Erythroblast (primary cell): Measurements from ENCODE around the gene PPCDC.

ENCODE experiments used
- DNase-seq, 2 experiments: peaks; one replicate each; lab custom pipeline; 2025; lab: John Stamatoyannopoulos, UW
- GATA1 ChIP-seq: IDR thresholded peaks from 2 replicates; pipeline ENCODE4 v1.6.1; 2011; ENCODE audit warnings: low read depth, mild to moderate bottlenecking, control low read depth, low read length, moderate library complexity
- POLR2A ChIP-seq: IDR thresholded peaks from 2 replicates; pipeline ENCODE4 v1.6.1; 2011; ENCODE audit warnings: mild to moderate bottlenecking, low read length

Gene PPCDC

DNA sequence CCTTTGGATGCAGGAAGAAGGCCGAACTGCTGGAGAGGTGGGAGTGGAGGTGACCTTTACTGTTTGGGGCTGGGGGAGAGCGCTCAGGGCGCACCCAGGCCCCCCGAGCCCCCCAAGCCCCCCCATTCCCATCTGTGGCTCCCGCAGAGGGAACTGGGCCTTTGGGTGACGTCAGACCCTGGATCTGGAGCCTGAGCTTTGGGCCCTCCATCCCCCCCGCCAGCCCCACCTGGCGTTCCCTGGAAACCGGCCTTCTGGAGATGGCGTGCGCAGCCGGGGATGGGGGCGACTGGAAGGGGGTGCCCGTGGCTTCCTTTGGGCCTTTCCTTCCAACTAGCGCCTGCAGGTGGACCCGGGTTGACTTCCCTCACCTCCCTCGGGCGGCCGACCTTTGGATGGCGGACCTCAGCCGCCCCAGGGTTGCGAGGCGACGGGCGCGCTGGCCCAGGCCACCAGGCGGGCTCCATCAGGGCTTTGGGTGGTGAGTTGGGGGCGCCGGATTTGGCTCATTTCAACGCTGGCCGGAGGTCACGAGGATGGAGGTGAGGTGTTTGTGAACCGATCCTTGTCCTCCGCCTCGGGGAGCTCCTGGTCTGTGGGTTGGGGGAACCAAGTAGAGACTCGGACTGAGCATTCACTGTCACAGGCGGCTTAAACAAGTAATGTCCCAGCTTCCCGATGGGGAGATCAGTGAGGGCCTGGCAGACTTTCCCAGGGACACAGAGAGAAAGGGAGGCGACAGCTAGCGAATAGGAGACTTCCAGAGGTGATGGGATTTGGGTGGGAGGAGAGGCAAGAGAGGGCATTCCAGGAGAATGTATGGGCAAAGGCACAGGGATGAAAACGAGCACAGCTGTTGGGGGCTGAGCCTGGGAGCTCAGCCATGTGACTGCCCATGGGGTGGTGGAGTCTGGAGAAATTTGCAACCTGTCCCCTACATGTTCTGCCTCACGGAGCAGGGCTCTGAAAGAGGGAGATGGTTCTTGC, 27.3 kb upstream of the PPCDC start:
- no peak for TF ChIP-seq GATA1
- no peak for DNase-seq

DNA sequence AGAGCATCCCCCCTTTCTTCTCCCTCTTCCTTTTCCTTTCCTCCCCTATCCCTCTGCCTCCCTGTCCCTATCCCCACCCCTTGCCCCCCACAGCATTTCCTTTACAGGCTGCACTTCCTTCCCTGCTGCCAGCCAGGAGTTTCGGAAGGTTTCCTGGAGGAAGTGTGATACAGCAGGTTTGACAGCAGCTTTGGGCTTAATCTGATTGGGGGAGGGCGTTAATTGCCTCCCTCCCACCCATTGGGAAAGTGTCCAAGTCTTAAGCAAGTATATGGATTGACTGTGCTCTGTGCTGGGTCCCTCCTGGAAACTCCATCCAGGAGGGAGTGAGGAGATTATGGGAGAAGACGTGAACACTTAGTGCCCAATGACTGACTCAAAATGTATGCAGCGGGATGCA, 26.2 kb upstream of the PPCDC start:
- TF ChIP-seq GATA1, result no peak
- no peak for TF ChIP-seq POLR2A
- no peak for DNase-seq

- no peak for TF ChIP-seq GATA1
- no peak for TF ChIP-seq POLR2A
- no peak for DNase-seq
Observed at GRCh38 chr15:74997543-74997942, 25.8 kb upstream of the PPCDC start.

- no peak for TF ChIP-seq POLR2A
- no peak for TF ChIP-seq GATA1
- DNase-seq, result no peak
Observed at GRCh38 chr15:75001310-75001709, 22.1 kb upstream of the PPCDC start.

DNA sequence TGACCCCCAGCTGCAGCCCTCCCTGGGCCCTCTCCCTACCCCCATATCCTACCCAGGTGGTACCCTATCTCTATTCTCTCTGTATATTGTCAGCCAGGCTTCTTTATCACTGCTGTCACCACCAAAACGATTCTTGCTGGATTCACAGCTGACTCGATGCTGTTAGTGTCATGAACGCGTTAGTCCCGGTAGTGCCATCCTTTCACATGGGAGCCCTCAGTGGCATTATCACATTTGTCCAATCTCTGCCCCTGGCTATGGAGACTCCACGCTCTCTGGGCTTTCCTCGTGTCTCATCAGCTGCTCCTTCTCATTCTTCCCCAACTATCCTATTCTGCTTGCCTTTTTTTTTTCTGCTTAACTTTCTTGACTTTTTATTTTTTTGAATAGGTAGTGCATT, 21.0 kb upstream of the PPCDC start:
- TF ChIP-seq POLR2A (no peak), GATA1 (no peak)
- no peak for DNase-seq

DNA sequence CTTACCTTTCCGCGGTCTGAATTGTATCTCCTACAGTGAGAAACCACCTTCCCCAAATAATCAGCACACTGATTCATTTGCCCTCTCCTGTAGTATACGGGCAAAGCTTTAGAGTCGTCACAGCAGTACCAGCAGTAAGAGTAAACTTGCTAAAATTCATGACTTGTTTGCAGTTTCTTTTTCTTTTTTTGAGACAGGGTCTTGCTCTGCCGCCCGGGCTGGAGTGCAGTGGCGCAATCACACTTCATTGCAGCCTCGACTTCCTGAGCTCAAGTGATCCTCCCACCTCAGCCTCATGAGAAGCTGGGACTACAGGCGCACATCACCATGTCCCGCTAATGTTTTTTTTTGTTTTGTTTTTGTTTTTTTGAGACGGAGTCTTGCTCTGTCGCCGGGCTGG, 16.2 kb upstream of the PPCDC start:
- DNase-seq, result no peak
- no peak for TF ChIP-seq GATA1
- no peak for TF ChIP-seq POLR2A

- DNase-seq, result no peak
- no peak for TF ChIP-seq GATA1
- no peak for TF ChIP-seq POLR2A
Observed at GRCh38 chr15:75008221-75008625, 15.2 kb upstream of the PPCDC start.

DNA sequence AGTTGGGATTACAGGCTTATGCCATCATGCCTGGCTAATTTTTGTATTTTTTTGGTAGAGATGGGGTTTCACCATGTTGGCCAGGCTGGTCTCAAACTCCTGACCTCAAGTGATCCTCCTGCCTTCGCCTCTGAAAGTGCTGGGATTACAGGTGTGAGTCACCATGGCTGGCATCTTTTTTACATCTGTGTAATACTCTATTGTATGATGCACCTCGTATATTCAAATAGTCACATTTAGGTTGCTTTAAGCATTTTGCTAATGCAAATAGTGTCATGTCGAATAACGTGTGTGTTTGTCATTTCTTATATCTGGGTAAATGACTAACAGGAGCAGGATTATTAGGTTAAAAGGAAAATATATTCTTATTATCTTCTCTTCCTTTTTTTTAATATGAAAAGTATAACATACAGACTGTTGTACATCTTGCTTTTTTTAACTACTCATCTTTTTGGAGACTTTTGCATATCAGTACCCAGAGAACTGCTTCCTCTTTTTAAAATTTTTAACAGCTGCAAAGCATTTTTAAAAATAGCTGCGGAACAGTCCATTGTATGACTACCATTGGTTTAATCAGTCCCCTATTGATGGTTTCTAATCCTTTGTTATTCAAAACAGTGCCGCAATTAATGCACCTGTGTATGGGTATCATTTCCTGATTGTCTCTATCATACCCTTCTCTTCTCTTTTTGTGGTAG, 14.6 kb upstream of the PPCDC start:
- no peak for TF ChIP-seq POLR2A
- no peak for TF ChIP-seq GATA1
- no peak for DNase-seq

GRCh38 chr15:75016431-75016830, 7.0 kb upstream of the PPCDC start:
- no peak for TF ChIP-seq POLR2A
- TF ChIP-seq GATA1, result no peak
- DNase-seq, result no peak

DNA sequence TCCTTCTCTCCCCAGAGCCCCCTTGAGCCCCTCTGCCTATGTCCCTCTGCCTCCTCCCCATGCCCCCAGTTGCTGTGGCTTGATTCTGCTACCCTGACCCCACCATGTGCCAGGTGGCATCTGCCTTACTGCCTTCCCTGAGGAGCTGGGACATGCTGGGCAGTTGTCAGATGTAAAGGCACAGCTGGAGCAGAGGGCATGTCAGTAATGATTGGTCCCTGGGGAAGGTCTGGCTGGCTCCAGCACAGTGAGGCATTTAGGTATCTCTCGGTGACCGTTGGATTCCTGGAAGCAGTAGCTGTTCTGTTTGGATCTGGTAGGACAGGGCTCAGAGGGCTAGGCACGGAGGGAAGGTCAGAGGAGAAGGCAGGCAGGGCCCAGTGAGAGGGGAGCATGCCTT, 3.5 kb upstream of the PPCDC start:
- DNase-seq, result no peak
- no peak for TF ChIP-seq GATA1
- TF ChIP-seq POLR2A, result no peak

DNA sequence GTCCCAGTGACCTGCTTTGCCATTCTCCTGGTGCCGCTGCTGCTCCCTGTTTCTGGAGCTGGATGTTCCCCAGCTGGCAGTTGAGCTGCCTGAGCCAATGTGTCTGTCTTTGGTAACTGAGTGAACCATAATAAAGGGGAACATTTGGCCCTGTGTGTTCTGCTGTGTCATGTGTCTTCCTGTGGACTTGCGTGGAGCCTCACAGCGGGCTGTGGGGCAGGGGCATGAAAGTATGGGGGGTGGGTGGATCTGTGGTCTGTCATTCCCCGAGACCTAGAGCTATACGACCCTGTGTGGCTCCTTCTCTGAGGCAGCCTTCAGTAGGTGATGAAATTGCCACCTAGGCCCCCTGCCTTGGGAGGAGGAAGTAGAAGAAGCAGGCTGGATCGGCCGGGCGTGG, 2.0 kb upstream of the PPCDC start:
- TF ChIP-seq POLR2A (no peak), GATA1 (no peak)
- no peak for DNase-seq

GRCh38 chr15:75022783-75023180, 608 bp upstream of the PPCDC start:
- DNase-seq, result peak; percentile 74 to 84
- TF ChIP-seq POLR2A, result no peak

DNA sequence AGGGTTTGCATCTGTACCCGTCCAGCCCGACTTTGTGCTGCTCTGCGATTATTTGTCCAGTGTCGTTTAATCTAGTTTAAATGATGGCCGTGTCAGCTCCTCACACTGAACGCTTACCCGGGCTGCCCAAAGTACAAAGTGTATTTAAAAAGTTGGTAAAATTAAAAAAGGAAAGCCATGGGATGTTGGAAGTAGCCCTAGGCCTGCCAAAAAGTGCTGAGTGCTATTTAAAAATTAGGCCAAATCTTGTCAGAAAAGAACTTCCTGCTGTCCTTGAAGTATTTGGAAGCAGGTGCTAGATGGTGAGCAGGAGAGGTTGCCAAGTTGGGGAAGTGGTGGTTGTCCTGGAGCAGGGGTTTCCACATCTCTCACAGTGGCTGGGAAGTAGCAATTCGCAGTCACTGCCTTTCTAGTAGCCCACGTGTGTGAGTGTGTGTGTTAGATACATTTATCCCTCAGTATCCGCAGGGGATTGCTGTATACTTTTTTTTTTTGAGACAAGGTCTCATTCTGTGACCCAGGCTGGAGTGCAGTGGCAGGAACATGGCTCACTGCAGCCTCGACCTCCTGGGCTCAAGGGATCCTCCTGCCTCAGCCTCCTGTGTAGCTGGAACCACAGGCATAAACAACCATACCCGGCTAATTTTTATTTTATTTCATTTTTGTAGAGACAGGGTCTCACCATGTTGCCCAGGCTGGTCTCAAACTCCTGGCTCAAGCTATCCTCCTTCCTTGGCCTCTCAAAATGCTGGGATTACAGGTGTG, 664 bp downstream of the PPCDC start:
- peak; percentile 61 to 70 for DNase-seq
- no peak for TF ChIP-seq GATA1
- TF ChIP-seq POLR2A, result peak; percentile 79

DNA sequence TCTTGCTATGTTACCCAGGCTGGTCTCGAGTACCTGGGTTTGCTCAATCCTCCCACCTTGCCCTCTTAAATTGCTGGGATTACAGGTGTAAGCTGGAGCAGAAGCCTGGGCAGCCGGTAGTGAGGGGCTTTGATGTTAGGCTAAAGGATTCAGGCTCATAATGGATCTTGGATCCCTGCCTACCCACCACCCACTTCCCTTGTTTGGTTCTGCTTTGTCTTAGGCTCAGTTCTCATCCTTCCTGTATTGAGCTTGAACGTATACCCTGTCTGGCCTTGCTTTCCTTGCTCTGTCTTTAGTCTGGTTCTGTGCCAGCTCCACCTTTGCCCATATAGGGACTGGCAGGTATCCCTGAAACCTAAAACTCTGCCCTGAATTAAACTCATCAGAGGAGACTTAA, 1.7 kb downstream of the PPCDC start:
- DNase-seq, result no peak
- no peak for TF ChIP-seq GATA1
- no peak for TF ChIP-seq POLR2A
